Liver (tissue), 3 donors: ENCODE data around the gene TCTN1.
"Not testable (repeated sequence)": the region's sequence is repeated elsewhere in the genome, so short reads cannot be mapped to it uniquely, and the experiment has no call there.

ENCODE experiments used
- FOXA1 ChIP-seq: IDR thresholded peaks from 2 replicates; pipeline ENCODE4 v1.6.1; 2016; ENCODE audit warnings: antibody characterized with exemption
- GABPA ChIP-seq, 2 donors: IDR thresholded peaks in 1 of 2; conservative IDR thresholded peaks in 1 of 2; 2 replicates each; pipeline ENCODE4 v1.6.1; 2016; ENCODE audit warnings: antibody characterized with exemption in 2 of 2, mild to moderate bottlenecking in 1 of 2, moderate library complexity in 1 of 2
- RXRA ChIP-seq, 2 donors: IDR thresholded peaks; 2 replicates each; pipeline ENCODE4 v1.6.1; 2017 to 2018; ENCODE audit warnings: antibody characterized with exemption in 2 of 2, mild to moderate bottlenecking in 1 of 2
- SP1 ChIP-seq: IDR thresholded peaks from 2 replicates; pipeline ENCODE4 v1.6.1; 2018; ENCODE audit warnings: antibody characterized with exemption, mild to moderate bottlenecking
- YY1 ChIP-seq: IDR thresholded peaks from 2 replicates; pipeline ENCODE4 v1.6.1; 2016; ENCODE audit warnings: antibody characterized with exemption, mild to moderate bottlenecking
- TF ChIP-seq, protein P1 (sequence below): fragments of 150-350 bp; IDR thresholded peaks from 2 replicates; pipeline ENCODE4 v1.5.1; 2017; ENCODE audit warnings: improper control_type of control experiment, low read depth, low read length; ENCODE audit not compliant: missing input control
- TF ChIP-seq, protein P2 (sequence below): IDR thresholded peaks from 2 replicates; pipeline ENCODE4 v1.6.1; 2016; ENCODE audit warnings: antibody characterized with exemption
- TF ChIP-seq, protein P3 (sequence below): IDR thresholded peaks from 2 replicates; pipeline ENCODE4 v1.6.1; 2016; ENCODE audit warnings: antibody characterized with exemption, mild to moderate bottlenecking
- TF ChIP-seq, protein P4 (sequence below): IDR thresholded peaks from 2 replicates; pipeline ENCODE4 v1.6.1; 2016; ENCODE audit warnings: antibody characterized with exemption
- donor health status: healthy.
- donor health status: healthy.

DNA sequence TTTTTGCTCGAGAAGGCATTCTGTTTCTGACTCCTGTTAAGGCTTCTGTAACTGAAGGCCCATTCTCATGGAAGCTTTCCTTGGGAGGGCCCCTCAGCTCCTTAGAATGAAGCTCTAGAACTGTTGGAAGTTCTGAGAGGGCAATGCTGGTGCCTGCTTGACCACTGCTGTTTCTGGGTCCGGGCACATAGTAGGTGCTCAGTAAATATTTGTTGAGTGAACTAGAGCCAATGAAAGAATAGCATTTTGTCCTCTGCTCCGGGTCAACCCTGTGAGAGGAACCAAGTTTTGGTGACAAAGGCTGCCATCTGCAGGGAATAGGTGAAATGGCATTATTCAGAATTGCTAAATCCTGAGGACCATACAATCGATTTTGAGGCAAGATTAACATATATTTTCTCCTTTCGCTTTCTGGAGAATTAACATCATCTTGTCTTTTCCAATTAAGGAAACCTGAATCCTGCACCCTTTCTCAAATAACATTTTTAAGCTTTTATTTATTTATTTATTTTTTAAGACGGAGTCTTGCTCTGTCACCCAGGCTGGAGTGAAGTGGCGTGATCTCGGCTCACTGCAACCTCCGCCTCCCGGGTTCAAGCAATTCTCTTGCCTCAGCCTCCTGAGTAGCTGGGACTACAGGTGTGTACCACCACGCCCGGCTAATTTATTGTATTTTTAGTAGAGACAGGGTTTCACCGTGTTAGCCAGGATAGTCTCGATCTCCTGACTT, 11.7 kb upstream of the TCTN1 start:
- TF ChIP-seq, protein P1, sequence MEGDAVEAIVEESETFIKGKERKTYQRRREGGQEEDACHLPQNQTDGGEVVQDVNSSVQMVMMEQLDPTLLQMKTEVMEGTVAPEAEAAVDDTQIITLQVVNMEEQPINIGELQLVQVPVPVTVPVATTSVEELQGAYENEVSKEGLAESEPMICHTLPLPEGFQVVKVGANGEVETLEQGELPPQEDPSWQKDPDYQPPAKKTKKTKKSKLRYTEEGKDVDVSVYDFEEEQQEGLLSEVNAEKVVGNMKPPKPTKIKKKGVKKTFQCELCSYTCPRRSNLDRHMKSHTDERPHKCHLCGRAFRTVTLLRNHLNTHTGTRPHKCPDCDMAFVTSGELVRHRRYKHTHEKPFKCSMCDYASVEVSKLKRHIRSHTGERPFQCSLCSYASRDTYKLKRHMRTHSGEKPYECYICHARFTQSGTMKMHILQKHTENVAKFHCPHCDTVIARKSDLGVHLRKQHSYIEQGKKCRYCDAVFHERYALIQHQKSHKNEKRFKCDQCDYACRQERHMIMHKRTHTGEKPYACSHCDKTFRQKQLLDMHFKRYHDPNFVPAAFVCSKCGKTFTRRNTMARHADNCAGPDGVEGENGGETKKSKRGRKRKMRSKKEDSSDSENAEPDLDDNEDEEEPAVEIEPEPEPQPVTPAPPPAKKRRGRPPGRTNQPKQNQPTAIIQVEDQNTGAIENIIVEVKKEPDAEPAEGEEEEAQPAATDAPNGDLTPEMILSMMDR = peak; percentile 90
- not testable (repeated sequence) for TF ChIP-seq GABPA (IDR thresholded peaks at IDR 0.05 in 1 of 2, conservative IDR thresholded peaks at IDR 0.05 in 1 of 2); FOXA1; YY1; SP1
- TF ChIP-seq, protein P2, sequence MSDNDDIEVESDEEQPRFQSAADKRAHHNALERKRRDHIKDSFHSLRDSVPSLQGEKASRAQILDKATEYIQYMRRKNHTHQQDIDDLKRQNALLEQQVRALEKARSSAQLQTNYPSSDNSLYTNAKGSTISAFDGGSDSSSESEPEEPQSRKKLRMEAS = not testable (repeated sequence)
- TF ChIP-seq, protein P3, sequence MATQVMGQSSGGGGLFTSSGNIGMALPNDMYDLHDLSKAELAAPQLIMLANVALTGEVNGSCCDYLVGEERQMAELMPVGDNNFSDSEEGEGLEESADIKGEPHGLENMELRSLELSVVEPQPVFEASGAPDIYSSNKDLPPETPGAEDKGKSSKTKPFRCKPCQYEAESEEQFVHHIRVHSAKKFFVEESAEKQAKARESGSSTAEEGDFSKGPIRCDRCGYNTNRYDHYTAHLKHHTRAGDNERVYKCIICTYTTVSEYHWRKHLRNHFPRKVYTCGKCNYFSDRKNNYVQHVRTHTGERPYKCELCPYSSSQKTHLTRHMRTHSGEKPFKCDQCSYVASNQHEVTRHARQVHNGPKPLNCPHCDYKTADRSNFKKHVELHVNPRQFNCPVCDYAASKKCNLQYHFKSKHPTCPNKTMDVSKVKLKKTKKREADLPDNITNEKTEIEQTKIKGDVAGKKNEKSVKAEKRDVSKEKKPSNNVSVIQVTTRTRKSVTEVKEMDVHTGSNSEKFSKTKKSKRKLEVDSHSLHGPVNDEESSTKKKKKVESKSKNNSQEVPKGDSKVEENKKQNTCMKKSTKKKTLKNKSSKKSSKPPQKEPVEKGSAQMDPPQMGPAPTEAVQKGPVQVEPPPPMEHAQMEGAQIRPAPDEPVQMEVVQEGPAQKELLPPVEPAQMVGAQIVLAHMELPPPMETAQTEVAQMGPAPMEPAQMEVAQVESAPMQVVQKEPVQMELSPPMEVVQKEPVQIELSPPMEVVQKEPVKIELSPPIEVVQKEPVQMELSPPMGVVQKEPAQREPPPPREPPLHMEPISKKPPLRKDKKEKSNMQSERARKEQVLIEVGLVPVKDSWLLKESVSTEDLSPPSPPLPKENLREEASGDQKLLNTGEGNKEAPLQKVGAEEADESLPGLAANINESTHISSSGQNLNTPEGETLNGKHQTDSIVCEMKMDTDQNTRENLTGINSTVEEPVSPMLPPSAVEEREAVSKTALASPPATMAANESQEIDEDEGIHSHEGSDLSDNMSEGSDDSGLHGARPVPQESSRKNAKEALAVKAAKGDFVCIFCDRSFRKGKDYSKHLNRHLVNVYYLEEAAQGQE = not testable (repeated sequence)
- TF ChIP-seq, protein P4, sequence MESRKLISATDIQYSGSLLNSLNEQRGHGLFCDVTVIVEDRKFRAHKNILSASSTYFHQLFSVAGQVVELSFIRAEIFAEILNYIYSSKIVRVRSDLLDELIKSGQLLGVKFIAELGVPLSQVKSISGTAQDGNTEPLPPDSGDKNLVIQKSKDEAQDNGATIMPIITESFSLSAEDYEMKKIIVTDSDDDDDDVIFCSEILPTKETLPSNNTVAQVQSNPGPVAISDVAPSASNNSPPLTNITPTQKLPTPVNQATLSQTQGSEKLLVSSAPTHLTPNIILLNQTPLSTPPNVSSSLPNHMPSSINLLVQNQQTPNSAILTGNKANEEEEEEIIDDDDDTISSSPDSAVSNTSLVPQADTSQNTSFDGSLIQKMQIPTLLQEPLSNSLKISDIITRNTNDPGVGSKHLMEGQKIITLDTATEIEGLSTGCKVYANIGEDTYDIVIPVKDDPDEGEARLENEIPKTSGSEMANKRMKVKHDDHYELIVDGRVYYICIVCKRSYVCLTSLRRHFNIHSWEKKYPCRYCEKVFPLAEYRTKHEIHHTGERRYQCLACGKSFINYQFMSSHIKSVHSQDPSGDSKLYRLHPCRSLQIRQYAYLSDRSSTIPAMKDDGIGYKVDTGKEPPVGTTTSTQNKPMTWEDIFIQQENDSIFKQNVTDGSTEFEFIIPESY = not testable (repeated sequence)
- peak; percentile 34 to 71 for TF ChIP-seq RXRA (IDR thresholded peaks at IDR 0.05)
